HK-2 (cell line): ENCODE data around the gene HTR4.

ENCODE experiments used
- DNase-seq: peaks from one replicate; pipeline ENCODE4 v3.0.0-alpha.2; 2018; ENCODE audit not compliant: unreplicated experiment

HTR4 gene

GRCh38 chr5:148663509-148663908 is 9.2 kb upstream of the HTR4 start:
- no peak for DNase-seq

- no peak for DNase-seq
Measured at GRCh38 chr5:148660346-148660660, 6.0 kb upstream of the HTR4 start.

- no peak for DNase-seq
Measured at GRCh38 chr5:148659641-148660345, 5.5 kb upstream of the HTR4 start.

- no peak for DNase-seq
Measured at GRCh38 chr5:148653291-148653835, 964 bp downstream of the HTR4 start.

- no peak for DNase-seq
Measured at GRCh38 chr5:148651528-148651927, 2.8 kb downstream of the HTR4 start.

GRCh38 chr5:148645527-148645926 is 8.8 kb downstream of the HTR4 start:
- no peak for DNase-seq

- DNase-seq = no peak
Measured at GRCh38 chr5:148641735-148642134, 12.6 kb downstream of the HTR4 start.

- DNase-seq = no peak
Measured at GRCh38 chr5:148640471-148640870, 13.9 kb downstream of the HTR4 start.

GRCh38 chr5:148639081-148639480 is 15.2 kb downstream of the HTR4 start:
- no peak for DNase-seq

- no peak for DNase-seq
Measured at GRCh38 chr5:148636353-148636752, 18.0 kb downstream of the HTR4 start.

- no peak for DNase-seq
Measured at GRCh38 chr5:148635321-148636083, 18.8 kb downstream of the HTR4 start.

- DNase-seq = no peak
Measured at GRCh38 chr5:148633067-148633377, 21.3 kb downstream of the HTR4 start.

GRCh38 chr5:148632255-148633066 is 21.9 kb downstream of the HTR4 start:
- no peak for DNase-seq

GRCh38 chr5:148626986-148627385 is 27.3 kb downstream of the HTR4 start:
- DNase-seq = no peak

- DNase-seq = no peak
Measured at GRCh38 chr5:148626081-148626613, 28.2 kb downstream of the HTR4 start.

- no peak for DNase-seq
Measured at GRCh38 chr5:148625250-148625649, 29.1 kb downstream of the HTR4 start.

GRCh38 chr5:148623741-148624140 is 30.6 kb downstream of the HTR4 start:
- DNase-seq = no peak

GRCh38 chr5:148623101-148623500 is 31.2 kb downstream of the HTR4 start:
- DNase-seq = no peak

GRCh38 chr5:148620696-148621095 is 33.6 kb downstream of the HTR4 start:
- DNase-seq = no peak

GRCh38 chr5:148620091-148620490 is 34.2 kb downstream of the HTR4 start:
- no peak for DNase-seq

- DNase-seq = no peak
Measured at GRCh38 chr5:148619484-148619883, 34.8 kb downstream of the HTR4 start.

GRCh38 chr5:148615644-148616275 is 38.6 kb downstream of the HTR4 start:
- DNase-seq = no peak
